Measurements from ENCODE around the gene ZNF407.

ZNF407 gene

GRCh38 chr18:74731097-74731496, 133.4 kb downstream of the ZNF407 start:
- no peak for FAIRE-seq

DNA sequence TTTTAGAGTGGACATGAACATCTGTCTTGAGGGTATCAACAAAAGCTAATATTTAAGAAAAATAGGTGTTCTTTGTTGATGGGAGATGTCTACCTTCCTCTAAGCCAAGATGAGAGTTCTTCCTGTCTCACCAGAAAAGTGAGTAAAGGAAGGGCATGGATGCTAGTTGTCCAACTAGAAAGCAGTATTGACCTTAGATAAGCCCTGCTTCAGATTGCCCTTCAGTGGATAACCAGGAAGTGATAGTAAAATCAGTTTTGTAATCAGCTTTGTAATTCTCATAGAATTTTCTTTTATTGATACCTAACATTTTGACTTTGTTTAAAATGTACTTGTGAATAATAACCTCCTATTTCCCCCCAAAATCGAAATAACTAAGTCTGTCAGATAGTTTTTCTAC, 134.7 kb downstream of the ZNF407 start:
- FAIRE-seq = no peak

DNA sequence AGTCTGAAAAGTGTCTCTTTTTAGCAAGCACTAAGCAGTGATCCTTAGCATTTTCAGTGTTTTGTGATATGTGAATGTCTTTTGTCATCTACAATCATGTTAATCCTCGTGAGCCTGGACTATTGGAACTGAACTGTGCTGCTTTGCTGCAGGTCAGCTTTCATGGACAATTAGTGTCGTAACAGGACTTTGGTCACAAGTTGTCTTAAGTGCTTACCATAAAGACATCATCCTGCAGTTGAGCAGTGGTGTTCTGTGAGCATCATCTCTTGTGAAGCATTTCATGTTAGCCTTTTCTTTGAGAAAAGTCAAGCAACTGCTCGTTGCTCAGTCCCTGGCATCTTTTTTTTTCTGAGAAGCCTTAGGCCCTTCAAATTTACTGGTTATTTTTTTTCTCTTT, 135.9 kb downstream of the ZNF407 start:
- FAIRE-seq = no peak

- no peak for FAIRE-seq
Observed at GRCh38 chr18:74734013-74734444, 136.4 kb downstream of the ZNF407 start.

- no peak for FAIRE-seq
Observed at GRCh38 chr18:74739926-74740325, 142.3 kb downstream of the ZNF407 start.

GRCh38 chr18:74742573-74743243, 145.0 kb downstream of the ZNF407 start:
- no peak for FAIRE-seq

DNA sequence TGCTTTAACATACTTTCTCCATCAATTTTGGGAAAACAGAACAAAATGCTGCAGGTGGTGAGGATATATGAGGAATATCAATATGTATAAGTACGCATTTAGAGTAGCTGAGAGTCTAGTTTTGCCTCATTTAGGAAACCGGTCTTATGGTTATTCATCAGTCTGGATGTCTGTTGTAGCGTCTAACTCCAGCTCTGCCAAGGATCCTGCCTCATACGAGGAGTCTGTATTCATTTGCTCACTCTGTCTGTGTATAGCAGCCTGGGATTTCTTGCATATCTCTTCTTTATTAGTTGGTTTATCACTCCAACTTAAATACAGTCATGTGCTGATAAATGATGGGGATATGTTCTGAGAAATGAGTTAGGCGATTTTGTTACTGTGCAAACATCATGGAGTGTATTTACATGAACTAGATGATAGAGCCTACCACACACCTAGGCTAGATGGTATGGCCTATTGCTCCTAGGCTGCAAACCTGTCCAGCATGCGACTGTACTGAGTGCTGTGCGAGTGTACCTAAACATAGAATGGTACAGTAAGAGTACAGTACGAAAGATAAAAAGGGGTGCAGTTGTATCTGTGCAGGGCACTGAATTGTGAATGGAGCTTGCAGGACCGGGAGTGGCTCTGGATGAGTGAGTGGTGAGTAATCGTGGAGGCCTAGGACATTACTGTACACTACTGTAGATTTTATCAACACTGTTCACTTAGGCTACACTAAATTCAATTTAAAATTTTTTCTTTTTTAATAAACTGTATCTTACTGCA, 148.1 kb downstream of the ZNF407 start:
- FAIRE-seq = no peak

DNA sequence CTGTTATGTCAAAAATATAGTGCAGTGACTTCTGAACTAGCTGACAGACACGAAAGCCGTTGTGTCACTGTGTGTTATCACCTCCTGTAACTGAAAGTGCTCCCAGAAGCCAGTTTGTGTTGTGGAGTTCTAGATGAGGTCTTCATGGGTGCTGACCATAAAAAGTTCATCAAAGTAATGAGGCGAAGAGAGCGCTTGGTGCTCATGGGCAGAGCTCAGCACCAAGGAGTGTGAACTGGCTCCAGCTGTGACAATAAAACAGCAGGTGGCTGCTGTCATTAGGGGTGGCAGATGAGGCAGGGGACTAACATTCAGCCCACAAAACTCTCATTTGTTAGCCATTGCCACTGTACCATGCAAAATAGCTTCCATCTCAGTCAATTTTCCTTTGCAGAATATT, 151.1 kb downstream of the ZNF407 start:
- FAIRE-seq = no peak

GRCh38 chr18:74758995-74759394, 161.3 kb downstream of the ZNF407 start:
- FAIRE-seq = no peak

DNA sequence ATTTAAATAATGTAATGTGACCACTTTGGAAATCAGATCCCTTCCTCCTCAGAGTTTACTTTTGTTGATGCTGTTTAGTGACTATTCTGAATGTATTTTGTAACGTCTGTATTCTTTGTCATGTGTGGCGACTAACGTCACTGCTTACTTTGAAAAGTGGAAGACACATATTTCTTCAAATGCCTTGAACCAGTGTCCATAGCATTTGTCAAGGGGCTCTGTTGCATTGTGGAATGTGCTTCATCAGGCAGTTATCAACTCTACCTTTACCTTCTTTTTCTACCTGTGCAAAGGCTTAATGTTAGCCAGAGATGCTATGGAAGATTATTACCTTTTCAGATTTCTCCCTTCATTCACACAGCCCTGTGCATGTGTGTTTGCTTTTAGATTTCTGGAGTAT, 162.4 kb downstream of the ZNF407 start:
- FAIRE-seq = no peak

GRCh38 chr18:74760436-74760835, 162.8 kb downstream of the ZNF407 start:
- FAIRE-seq = no peak

DNA sequence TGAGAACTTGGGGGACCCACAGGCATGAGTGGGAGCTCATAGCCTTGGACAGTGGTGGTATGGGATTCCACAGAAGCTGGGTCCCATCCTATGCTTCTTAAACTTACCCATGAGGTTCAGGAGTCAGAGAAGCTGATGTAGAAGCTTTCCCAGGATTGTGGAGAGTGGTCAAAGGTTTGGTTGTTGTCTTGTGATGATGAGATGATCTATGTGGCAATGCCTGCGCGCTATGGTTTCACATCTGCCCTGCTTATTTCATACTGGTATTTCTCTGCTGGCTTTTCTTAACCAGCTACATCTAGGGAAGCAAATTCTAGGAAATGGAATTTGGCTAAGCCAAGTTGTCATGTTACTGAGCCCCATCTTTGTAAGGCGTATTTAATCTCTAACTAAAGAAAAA, 168.6 kb downstream of the ZNF407 start:
- no peak for FAIRE-seq

DNA sequence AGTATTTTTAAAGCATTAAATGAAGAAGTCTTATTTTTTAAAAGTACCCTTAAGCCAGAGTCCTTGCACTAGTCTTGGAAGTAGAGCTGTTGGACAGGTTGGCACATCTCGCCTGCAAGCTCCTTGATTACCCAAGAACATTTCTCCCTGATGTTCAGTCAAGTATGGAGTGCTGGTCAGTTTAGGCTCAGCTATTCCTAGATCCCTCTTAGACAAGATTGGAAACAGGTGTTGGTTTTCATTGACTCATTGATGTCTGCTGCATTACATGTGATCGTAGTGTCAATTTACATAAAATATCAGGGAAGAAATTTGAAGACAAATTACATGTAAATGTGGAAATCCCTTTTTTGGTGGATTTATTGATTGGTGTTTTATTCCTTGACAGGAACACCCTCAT, 170.4 kb downstream of the ZNF407 start:
- FAIRE-seq = no peak

GRCh38 chr18:74773171-74773624, 175.5 kb downstream of the ZNF407 start:
- no peak for FAIRE-seq

GRCh38 chr18:74774486-74774885, 176.8 kb downstream of the ZNF407 start:
- FAIRE-seq = no peak

DNA sequence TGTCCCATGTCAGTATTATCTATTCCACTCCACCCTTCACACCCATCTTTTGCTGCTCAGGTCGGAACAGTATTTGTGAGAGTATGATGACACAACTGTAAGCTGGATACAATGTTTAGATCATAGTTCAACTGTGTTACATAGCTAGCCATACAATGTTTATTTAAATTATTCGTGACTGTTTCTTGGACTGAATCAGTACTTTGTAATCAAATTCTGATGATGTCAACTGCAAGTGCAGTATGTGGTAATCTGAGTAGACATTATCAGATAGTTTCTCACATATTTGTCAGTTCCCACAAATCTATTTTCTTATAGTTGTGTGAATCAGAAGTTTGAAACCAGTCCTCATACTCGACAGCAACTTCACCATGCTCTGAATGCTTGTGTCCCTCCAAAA, 177.6 kb downstream of the ZNF407 start:
- no peak for FAIRE-seq

DNA sequence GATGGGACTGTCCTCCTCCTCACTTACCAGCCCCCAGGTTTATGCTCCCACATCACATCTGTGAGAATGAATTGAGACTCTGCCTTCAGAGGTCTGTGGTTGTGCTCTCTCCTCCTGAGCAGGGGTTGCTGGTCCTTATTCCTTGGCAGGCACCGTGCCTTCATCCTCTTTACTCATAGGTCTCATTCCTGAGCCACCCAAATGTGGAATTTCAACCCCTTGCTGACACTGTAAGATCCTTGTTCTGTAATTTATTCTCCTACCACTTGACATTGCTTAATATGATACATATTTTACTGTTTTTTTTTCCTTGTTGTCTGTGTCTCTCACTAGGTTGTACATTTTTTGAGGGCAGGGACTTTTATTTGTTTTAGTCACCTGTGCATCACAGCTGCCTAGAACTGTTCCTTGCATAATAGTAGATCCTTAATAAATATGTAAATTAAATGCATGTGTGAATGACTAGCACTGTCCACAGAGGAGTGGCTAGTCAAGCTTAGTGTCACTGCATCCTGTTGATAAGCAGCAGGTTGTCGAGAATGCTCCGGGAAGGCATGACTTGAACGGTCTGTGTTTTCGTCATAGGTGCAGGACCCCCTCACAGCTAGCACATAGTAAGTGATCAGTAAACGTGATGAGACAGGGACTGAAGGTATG, 180.6 kb downstream of the ZNF407 start:
- no peak for FAIRE-seq

- no peak for FAIRE-seq
Observed at GRCh38 chr18:74784752-74785151, 187.1 kb downstream of the ZNF407 start.

DNA sequence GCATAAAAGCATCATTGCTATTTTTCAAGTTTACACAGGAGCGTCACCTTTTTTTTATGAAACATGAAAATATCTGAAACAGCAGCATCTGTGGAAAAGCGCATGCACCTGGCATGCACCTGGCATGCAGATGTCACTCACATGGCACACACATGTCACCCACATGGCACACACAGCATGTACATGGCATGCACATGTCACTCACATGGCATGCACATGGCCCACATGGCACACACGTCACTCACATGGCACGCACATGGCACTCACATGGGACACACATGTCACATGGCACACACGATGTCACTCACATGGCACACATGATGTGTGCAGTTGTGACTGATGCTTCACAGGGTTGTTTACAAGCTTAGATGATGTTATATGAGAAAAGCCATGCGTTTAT, 188.0 kb downstream of the ZNF407 start:
- no peak for FAIRE-seq

DNA sequence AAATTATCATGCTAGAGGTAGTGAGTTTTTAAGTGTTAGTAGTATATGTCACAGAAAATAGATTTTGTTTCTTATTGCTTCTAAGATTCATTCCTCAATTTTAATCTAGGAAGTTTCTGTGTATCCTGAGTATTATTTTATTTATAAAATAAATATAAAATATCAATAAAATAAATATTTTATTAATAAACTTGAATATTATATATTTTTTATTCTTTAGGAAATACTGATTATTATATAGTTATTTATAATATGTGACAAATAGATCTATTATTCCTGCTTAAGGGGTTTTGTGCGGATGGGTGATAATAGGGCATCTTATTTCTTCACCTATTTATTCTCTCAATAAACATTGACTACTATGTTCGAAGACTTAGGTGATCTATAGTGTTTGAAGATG, 191.0 kb downstream of the ZNF407 start:
- FAIRE-seq = peak; percentile 94

DNA sequence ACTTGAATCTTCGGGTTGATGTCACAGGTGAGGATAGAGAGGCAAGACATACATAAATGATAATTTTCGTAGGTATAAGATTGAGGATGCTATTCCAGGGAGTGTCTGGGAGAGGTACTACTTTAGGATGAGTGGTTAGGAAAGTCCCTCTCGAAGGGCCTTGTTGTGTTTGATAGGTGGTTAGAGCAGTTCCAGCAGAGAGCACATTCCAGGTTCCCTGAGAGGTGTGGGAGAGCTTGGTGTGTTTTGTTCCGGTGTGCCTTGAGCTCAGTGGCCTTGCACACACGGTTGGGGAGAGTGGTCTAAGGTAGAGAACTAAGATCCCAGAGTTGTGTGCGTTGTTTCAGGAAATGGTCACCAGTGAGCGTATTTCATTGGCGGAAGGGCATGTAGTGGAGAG, 191.4 kb downstream of the ZNF407 start:
- FAIRE-seq = no peak

DNA sequence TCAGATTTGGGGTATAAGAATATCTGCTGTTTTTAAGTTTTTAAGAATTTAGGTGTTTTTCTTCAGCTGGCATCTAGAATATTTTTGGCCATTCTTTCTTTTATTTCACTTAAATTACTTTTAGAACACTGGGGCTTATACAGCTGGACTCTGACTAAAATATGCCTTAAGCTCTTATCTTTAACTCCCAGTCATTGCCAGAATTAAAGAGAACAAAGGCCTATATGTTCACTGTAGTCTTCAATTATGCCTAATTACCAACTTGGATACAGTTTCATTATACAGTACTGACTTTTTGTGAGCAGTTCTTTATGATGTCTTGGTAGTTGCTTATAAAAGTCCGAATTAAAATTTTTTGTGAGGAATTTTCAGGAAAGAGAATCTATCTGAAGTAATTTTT, 192.8 kb downstream of the ZNF407 start:
- no peak for FAIRE-seq

- no peak for FAIRE-seq
Observed at GRCh38 chr18:74791501-74792194, 194.0 kb downstream of the ZNF407 start.
